Endothelial cell of umbilical vein (primary cell): ENCODE data around the gene TLN1. TPM values are rescaled to one million over a fixed set of nuclear protein-coding genes. Genes with fewer than 3 reads are reported as not detected.
A peak's percentile ranks its signal among the peaks of the same experiment; 100 is the strongest.

Experiments used
- BruUV-seq: library from RNA; stranded (reverse); fragments of 400-500 nt; replicated peaks from 2 replicates; lab custom pipeline; 2021; lab: Mats Ljungman, UMichigan
- CTCF ChIA-PET: fragments of 300-600, 350-600 bp; sonication (Branson Sonifier 250); formaldehyde crosslinking; loops from one replicate; lab custom pipeline; 2021; ENCODE audit warnings: antibody characterized with exemption, inconsistent platforms; lab: Charles Lee
- POLR2A ChIA-PET: fragments of 300-600, 350-600 bp; sonication (Branson Sonifier 250); formaldehyde crosslinking; loops from one replicate; lab custom pipeline; 2021; ENCODE audit warnings: antibody characterized with exemption, inconsistent platforms; lab: Charles Lee
- DNase-seq: peaks from one replicate; pipeline ENCODE4 v3.0.0-alpha.2; 2011; ENCODE audit warnings: low read depth, low spot score
- FAIRE-seq: peaks from 2 replicates; lab custom pipeline; 2011; peaks lifted over from hg19 to GRCh38; lab: Jason Lieb, UNC
- H2AFZ ChIP-seq: 2 replicates; pipeline ENCODE4 v1.6.0; 2012; ENCODE audit warnings: low read depth, low read length, control low read depth, inconsistent platforms
- H3K27ac ChIP-seq: 2 replicates; pipeline ENCODE4 v1.5.1; 2011; ENCODE audit warnings: low read depth, mild to moderate bottlenecking, control low read depth, low read length, moderate library complexity; ENCODE audit not compliant: insufficient read depth
- H3K27me3 ChIP-seq, 2 experiments: 2 replicates each; pipeline versions ENCODE4 v1.6.0 to v1.6.1; 2011; ENCODE audit warnings: low read length in 2 of 2, mixed read lengths in 1 of 2; ENCODE audit not compliant: control insufficient read depth in 2 of 2, insufficient read depth in 2 of 2
- H3K36me3 ChIP-seq, 2 experiments: 2 replicates in 1 of 2; 3 replicates in 1 of 2; pipeline ENCODE4 v1.5.1; 2011; ENCODE audit warnings: low read length in 2 of 2, mild to moderate bottlenecking in 1 of 2, moderate library complexity in 1 of 2; ENCODE audit not compliant: control insufficient read depth in 2 of 2, insufficient read depth in 2 of 2; ENCODE audit errors: extremely low read depth in 1 of 2
- H3K4me1 ChIP-seq: 3 replicates; pipeline ENCODE4 v1.5.1; 2011; ENCODE audit warnings: mild to moderate bottlenecking, low read length; ENCODE audit not compliant: control insufficient read depth, insufficient read depth; ENCODE audit errors: extremely low read depth
- H3K4me2 ChIP-seq: 2 replicates; pipeline ENCODE4 v1.6.1; 2011; ENCODE audit warnings: low read length, control low read depth, mixed read lengths; ENCODE audit not compliant: insufficient read depth
- H3K4me3 ChIP-seq, 3 experiments: fragments of 200-600 bp in 1 of 3; sonication (generic), shearing (Covaris generic) in 1 of 3; replicated peaks in 1 of 3; 2 replicates each; pipeline ENCODE4 v1.5.1; 2011 to 2016; ENCODE audit warnings: control low read depth in 3 of 3, low read length in 3 of 3, mild to moderate bottlenecking in 2 of 3, inconsistent platforms in 1 of 3, low read depth in 1 of 3, moderate library complexity in 1 of 3; ENCODE audit not compliant: insufficient read depth in 1 of 3
- H3K79me2 ChIP-seq: 2 replicates; pipeline ENCODE4 v1.6.0; 2012; ENCODE audit warnings: low read length, inconsistent platforms; ENCODE audit not compliant: control insufficient read depth, insufficient read depth
- H3K9ac ChIP-seq: replicated peaks from 2 replicates; pipeline ENCODE3; 2011; ENCODE audit warnings: low read length, control low read depth; ENCODE audit not compliant: insufficient read depth; ENCODE audit errors: extremely low read depth
- H3K9me1 ChIP-seq: replicated peaks from 3 replicates; pipeline ENCODE4 v1.6.0; 2011; ENCODE audit warnings: mild to moderate bottlenecking, low read length; ENCODE audit not compliant: control insufficient read depth, insufficient read depth; ENCODE audit errors: extremely low read depth
- H3K9me3 ChIP-seq: replicated peaks from 2 replicates; pipeline ENCODE4 v1.5.1; 2012; ENCODE audit warnings: low read length, inconsistent platforms; ENCODE audit not compliant: control insufficient read depth, insufficient read depth
- H4K20me1 ChIP-seq: replicated peaks from 2 replicates; pipeline ENCODE3; 2011; ENCODE audit warnings: mild to moderate bottlenecking, low read length; ENCODE audit not compliant: control insufficient read depth, insufficient read depth; ENCODE audit errors: extremely low read depth
- CTCF ChIP-seq, 2 donors: IDR thresholded peaks; 1 replicate in 1 of 2; 2 replicates in 1 of 2; pipeline ENCODE4 v1.5.1; 2011; ENCODE audit warnings: low read length in 2 of 2, mild to moderate bottlenecking in 2 of 2, moderate library complexity in 2 of 2, control low read depth in 1 of 2, inconsistent platforms in 1 of 2, low read depth in 1 of 2; ENCODE audit not compliant: insufficient read depth in 1 of 2; ENCODE audit errors: extremely low read depth in 1 of 2
- EZH2 ChIP-seq: IDR thresholded peaks from 2 replicates; pipeline ENCODE4 v1.6.1; 2012; ENCODE audit warnings: borderline replicate concordance, low read depth, mild to moderate bottlenecking, moderate library complexity, low read length, inconsistent platforms; ENCODE audit not compliant: severe bottlenecking
- FOS ChIP-seq: IDR thresholded peaks from 2 replicates; pipeline ENCODE4 v1.6.1; 2011; ENCODE audit warnings: mild to moderate bottlenecking, low read length, moderate library complexity, borderline replicate concordance; ENCODE audit not compliant: insufficient read depth
- GATA2 ChIP-seq: IDR thresholded peaks from 2 replicates; pipeline ENCODE4 v1.7.0; 2011; ENCODE audit warnings: low read depth, mild to moderate bottlenecking, moderate library complexity, mixed read lengths, low read length; ENCODE audit not compliant: insufficient read length, insufficient read depth
- JUN ChIP-seq: IDR thresholded peaks from 2 replicates; pipeline ENCODE4 v1.6.1; 2011; ENCODE audit warnings: borderline replicate concordance, low read depth; ENCODE audit not compliant: insufficient read length, insufficient read depth
- MAX ChIP-seq: IDR thresholded peaks from 2 replicates; pipeline ENCODE4 v1.6.1; 2011; ENCODE audit not compliant: insufficient read depth, insufficient read length
- MYC ChIP-seq: IDR thresholded peaks from one replicate; pipeline ENCODE4 v1.6.1; 2011; ENCODE audit warnings: mild to moderate bottlenecking, low read depth, low read length
- POLR2A ChIP-seq: IDR thresholded peaks from 2 replicates; pipeline ENCODE4 v1.6.1; 2012; ENCODE audit warnings: low read depth, mild to moderate bottlenecking, control low read depth, low read length
- POLR2AphosphoS5 ChIP-seq: IDR thresholded peaks from 2 replicates; pipeline ENCODE4 v1.6.1; 2012; ENCODE audit warnings: low read depth, mild to moderate bottlenecking, control low read depth, low read length, moderate library complexity; ENCODE audit not compliant: insufficient read depth
- dilution Hi-C: fragments of 300-500 bp; cut with MboI; formaldehyde crosslinking; loops from one replicate; pipeline ENCODE4 v1.15.0; 2019; ENCODE audit warnings: low sequenced_read_pairs; ENCODE audit not compliant: extremely low pct_ligation_motif_present
- intact Hi-C: fragments of 100-400 bp; cut with micrococcal nuclease; formaldehyde crosslinking; loops from one replicate; pipeline ENCODE4 v1.10.0; 2022
- polyA plus RNA-seq, 4 experiments: library from polyadenylated mRNA; depleted of rRNA in 3 of 4; stranded (reverse) in 3 of 4; unstranded in 1 of 4; fragments of >200 nt; gene quantifications; 2 replicates each; pipeline versions ENCODE4 v1.2.1 to v1.2.3, GENCODE V29; 2011 to 2012; ENCODE audit warnings: missing spikeins in 1 of 4
- total RNA-seq: library from RNA; stranded (reverse); gene quantifications from 2 replicates; pipeline ENCODE4 v1.2.3, GENCODE V29; 2021

The TLN1 gene
- total and polyA plus RNA-seq, 2 donors (not counting 3 experiments of a cell fraction or from before 2014, with no cell fraction given): 120 to 450 TPM

- no peak for FAIRE-seq
- Histone ChIP-seq H3K4me1 (no peaks in the 10 kb centered on the region), H3K9me1 (no peaks in the 10 kb centered on the region), H3K4me2 (no peak overlapping the region), H3K9me3 (no peaks in the 10 kb centered on the region), H3K79me2 (no peaks in the 10 kb centered on the region), H3K27me3 (no peaks in the 10 kb centered on the region), H3K4me3 (no peak overlapping the region), H3K27ac (no peak overlapping the region), H2AFZ (no peak overlapping the region), H3K9ac (no peak overlapping the region), H3K36me3 (peaks cover 67 to 75% of the 10 kb centered on the region in 2 experiments), H4K20me1 (no peaks in the 10 kb centered on the region)
- BruUV-seq: TSS peak; percentile 52
- TF ChIP-seq GATA2: no peak
- TF ChIP-seq POLR2AphosphoS5: no peak
- DNase-seq: no peak
- ChIA-PET POLR2A (no interaction called here), CTCF (interaction anchor here (1.3 to 2.0 kb wide), 2 partner anchors 10 to 15 kb away, joined by 3 to 16 read pairs; no protein-coding TSS in a partner anchor)
- intact Hi-C loops: no loop called here
- dilution Hi-C loops: no loop called here
Observed at GRCh38 chr9:35710818-35711500, 21.0 kb downstream of the TLN1 start.

- dilution Hi-C loops: no loop called here
- H3K4me1 ChIP-seq: no peaks in the 10 kb centered on the region
- BruUV-seq: no TSS peak
- peaks cover 70 to 82% of the 10 kb centered on the region in 2 experiments for H3K36me3 ChIP-seq
- H3K4me2 ChIP-seq: no peak overlapping the region
- no peak overlapping the region for H3K27ac ChIP-seq
- ChIA-PET CTCF (interaction anchor here (1.1 to 2.0 kb wide), 2 partner anchors 11 to 21 kb away, joined by 3 to 15 read pairs; no protein-coding TSS in a partner anchor), POLR2A (no interaction called here)
- H3K9me3 ChIP-seq: no peaks in the 10 kb centered on the region
- DNase-seq: no peak
- H3K79me2 ChIP-seq: no peaks in the 10 kb centered on the region
- no peaks in the 10 kb centered on the region for H4K20me1 ChIP-seq
- FAIRE-seq: no peak
- H3K4me3 ChIP-seq: no peak overlapping the region
- no peak for TF ChIP-seq FOS
- no peak for TF ChIP-seq CTCF (IDR thresholded peaks at IDR 0.05; ENCODE audit: extremely low read depth in 1 of 2, insufficient read depth in 1 of 2, low read depth in 1 of 2, low read length in 2 of 2)
- TF ChIP-seq JUN: no peak
- TF ChIP-seq MYC: no peak
- TF ChIP-seq EZH2: no peak
- no peak for TF ChIP-seq POLR2AphosphoS5
- no peak for TF ChIP-seq MAX
- TF ChIP-seq GATA2: no peak
- TF ChIP-seq POLR2A: no peak
- no peaks in the 10 kb centered on the region for H3K9me1 ChIP-seq
- intact Hi-C loops: no loop called here
- no peak overlapping the region for H3K9ac ChIP-seq
- no peak overlapping the region for H2AFZ ChIP-seq
- H3K27me3 ChIP-seq: no peaks in the 10 kb centered on the region
Observed at GRCh38 chr9:35708146-35708545, 23.8 kb downstream of the TLN1 start.
